NCI-H1105 (cell line): ENCODE results near the gene ADAM21.
"Not testable (repeated sequence)": the region's sequence is repeated elsewhere in the genome, so short reads cannot be mapped to it uniquely, and the experiment has no call there.

Experiments
- DNase-seq: peaks from one replicate; lab custom pipeline; 2025; lab: John Stamatoyannopoulos, UW

ADAM21 gene

GRCh38 chr14:70451874-70452273 lies at the start of gene ADAM21:
ADAM21 (plus strand) TSS chr14:70452174; CDS start chr14:70457500, 5,326 bp downstream.
- no peak for DNase-seq

- not testable (repeated sequence) for DNase-seq
These were observed 48.6 kb upstream of the ADAM21 start for GRCh38 chr14:70403335-70403734.

DNA sequence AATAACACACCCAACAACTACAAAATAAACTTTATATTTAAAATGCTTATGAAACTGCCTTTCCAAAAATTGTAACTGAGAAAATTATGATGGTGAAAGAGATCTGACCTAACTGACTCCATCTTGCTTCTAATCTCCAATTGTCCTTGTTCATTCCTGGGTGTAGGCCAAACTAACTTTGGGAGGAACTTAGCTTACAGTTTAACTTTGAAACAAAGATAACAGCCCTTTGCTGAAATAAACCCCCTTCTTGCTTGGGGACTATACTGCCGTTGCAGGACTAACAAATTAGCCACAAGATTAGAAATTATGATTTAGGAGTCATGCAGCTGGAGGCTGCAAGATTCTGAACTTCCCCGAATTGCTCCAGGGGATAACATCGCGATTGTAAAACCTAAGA lies 45.8 kb upstream of the ADAM21 start:
- DNase-seq: not testable (repeated sequence)

DNA sequence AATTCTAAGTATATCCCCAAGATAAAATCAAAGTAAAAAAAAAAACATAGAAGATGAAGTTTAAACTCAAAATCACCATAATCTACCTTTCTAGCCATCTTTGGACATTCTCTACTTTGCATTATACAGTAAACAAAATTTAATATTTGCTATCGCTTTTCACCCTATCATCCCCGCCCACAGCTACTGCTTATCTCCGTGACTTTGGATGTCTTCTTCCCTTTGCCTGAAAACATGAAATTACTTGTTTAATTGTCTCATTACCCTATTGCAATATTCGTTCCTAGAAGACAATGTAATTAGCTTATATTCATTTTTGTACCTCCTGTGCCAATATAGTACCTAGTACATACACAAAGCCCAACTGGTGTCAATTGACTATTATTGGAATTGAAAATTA lies 44.4 kb upstream of the ADAM21 start:
- no peak for DNase-seq

DNA sequence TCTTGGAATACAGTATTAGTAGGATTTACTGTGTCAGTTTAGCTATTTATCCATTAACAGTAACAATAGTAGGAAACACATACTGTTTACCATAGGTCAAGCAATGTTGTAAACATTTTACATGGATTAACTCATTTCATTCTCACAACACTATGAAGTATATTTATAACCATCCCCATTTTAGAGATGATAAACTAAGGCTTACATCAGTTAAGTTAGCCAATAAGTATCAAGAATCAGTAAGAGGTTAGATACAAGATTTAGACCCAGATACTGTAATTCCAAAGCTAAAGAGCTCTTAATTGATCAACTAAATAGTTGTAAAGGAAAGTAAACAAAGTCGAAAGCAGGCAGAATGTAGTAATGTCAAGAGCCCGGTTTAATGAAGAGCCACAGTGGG lies 36.2 kb upstream of the ADAM21 start:
- DNase-seq: no peak

- peak; percentile 15 for DNase-seq
These were observed 35.6 kb upstream of the ADAM21 start for GRCh38 chr14:70416338-70416724.

- peak; percentile 80 for DNase-seq
These were observed 35.1 kb upstream of the ADAM21 start, which contains the start of gene SYNJ2BP for GRCh38 chr14:70416725-70417349. SYNJ2BP (minus strand) TSS chr14:70417090; CDS start chr14:70416963, 127 bp downstream.

DNA sequence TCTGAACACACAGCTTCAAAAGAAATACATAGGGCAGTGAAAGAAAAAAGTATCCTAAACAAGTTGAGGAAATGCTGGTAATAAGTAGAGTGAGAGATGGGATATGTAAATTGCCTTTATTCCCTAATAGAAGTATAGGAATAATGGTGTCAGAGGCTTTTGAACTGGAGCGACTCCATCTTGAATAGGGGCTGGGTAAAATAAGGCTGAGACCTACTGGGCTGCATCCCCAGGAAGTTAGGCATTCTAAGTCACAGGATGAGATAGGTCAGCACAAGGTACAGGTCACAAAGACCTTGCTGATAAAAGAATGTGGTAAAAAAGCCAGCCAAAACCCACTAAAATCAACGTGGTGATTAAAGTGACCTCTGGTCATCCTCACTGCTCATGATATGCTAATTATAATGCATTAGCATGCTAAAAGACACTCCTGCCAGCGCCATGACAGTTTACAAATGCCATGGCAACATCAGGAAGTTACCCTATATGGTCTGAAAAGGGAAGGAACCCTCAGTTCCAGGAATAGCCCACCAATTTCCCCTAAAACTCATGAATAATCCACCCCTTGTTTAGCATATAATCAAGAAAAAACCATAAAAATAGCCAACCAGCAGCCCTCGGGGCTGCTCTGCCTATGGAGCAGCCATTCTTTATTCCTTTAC lies 32.6 kb upstream of the ADAM21 start:
- DNase-seq: not testable (repeated sequence)

- DNase-seq: no peak
These were observed 29.4 kb upstream of the ADAM21 start for GRCh38 chr14:70422538-70422937.

GRCh38 chr14:70425354-70425753 lies 26.6 kb upstream of the ADAM21 start:
- peak; percentile 10 for DNase-seq

DNA sequence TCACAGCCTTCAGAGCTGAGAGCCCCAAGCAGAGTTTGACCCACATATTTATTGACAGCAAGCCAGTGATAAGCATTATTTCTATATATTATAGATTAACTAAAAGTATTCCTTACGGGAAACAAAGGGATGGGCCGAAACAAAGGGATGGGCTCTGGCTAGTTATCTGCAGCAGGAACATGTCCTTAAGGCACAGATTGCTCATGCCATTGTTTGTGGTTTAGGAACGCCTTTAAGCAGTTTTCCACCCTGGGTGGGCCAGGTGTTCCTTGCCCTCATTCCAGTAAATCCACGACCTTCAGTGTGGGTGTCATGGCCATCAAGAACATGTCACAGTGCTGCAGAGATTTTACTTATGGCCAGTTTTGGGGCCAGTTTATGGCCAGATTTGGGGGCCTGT lies 25.4 kb upstream of the ADAM21 start:
- DNase-seq: not testable (repeated sequence)

DNA sequence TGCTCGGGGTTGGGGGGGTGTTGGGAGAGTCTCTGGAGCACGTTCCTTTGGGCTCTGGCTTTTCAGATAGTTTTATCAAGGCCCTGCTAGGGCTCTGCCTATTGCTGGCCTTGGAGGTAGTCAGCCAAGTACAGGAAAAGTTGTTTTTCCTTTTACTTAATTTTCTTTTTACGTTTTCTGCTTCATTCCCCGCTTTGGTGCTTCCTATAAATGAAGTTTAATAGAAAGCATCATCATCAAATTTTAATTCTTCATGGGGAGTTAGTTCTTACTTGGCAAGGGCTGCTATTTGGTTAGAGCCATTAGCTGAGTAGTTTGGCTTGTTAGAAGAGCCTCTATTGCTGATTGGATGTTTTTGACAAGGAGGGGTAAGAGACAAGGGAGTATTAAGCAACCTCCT lies 15.1 kb upstream of the ADAM21 start:
- DNase-seq: no peak

DNA sequence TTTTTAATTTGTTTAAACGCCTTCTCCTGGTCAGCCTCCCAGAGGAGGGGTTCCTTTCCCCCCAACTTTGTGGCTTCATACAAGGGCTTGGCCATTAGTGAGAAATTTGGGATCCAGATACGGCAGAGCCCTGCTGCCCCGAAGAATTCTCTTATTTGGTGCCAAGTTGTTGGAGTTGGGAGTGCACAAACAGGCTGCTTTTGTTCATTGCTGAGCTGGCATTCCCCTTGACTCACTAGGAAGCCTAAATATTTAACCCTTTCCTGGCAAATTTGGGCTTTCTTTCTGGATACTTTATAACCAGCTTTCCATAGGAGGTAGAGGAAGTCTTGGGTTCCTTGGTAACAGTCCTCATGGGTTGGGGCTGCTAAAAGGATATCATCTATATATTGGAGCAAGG lies 10.3 kb upstream of the ADAM21 start:
- no peak for DNase-seq

DNA sequence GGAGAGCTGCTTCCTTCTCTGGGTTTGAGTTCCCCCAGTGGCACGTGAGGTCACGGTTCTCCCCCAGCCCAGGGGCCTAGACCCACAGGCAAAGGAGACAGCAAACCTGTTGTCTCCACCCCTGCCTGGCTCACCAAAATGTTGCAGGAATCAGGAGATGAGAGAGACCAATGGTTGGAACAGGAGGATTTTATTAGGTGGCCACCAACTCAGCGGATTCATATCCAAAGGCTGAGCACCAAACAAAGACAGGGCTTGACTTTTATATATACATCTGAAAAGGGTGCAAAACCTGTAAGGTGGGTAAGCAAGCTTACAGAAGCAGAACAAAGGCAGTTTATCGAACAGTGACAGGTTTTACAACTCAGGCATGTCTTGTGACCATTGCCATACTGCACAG lies 9.2 kb upstream of the ADAM21 start:
- no peak for DNase-seq

GRCh38 chr14:70448633-70449340 lies 3.2 kb upstream of the ADAM21 start:
- DNase-seq: no peak

DNA sequence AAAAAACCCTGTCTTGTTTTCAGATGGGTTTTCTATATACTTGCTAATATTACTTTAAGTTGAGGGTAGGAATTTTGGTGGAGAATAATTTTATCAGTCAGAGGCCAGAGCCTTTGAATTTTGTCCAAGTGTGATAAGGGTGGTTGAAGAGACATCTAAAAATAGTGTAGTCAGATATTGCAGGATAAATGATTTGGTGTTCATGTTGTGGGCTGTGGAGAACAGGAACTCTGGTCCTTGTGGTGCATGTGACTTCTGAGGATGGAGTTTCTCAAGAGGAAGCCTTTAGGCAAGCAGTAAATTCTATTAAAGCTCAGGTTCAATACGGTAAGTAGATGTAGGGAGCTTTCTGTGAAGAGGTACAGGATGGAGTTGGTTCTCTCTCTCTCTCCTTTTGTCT lies 2.8 kb downstream of the ADAM21 start:
- no peak for DNase-seq

- no peak for DNase-seq
These were observed 16.8 kb downstream of the ADAM21 start for GRCh38 chr14:70468731-70469130.

DNA sequence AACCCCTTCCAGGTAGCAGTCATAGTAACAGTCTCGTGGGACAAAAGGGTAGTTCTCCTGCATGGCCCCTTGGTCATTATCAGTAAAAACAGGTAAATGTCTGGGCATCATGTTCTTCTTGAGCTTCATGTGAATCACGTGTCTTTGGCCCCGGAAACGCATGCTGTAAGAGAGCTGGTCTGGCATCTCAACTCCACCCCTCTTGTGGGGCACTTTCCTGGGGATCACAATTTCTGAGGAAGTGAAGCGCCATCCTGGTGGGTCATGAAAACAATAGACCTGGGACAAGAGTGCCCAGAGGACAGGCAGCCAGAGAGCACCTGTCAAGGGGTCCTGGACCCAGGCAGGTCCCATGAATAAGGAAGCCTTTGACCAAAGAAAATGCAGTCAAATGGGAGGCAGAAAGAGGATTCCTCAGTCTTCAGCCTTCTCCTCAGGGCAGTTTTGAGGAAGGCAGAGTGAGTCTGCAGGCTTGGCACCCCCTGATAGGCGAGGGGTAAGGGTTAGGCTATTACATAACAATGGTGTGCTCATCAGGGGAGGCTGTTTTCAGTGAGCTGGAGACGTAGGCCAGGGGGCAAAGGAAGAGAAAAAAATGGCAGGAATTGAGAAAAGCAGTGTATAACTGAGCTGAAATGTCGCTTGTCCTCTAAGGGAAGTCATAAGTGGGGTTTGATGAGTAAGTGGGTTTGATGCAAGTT lies 19.0 kb downstream of the ADAM21 start:
- not testable (repeated sequence) for DNase-seq

GRCh38 chr14:70472253-70473159 lies 20.5 kb downstream of the ADAM21 start:
- no peak for DNase-seq

DNA sequence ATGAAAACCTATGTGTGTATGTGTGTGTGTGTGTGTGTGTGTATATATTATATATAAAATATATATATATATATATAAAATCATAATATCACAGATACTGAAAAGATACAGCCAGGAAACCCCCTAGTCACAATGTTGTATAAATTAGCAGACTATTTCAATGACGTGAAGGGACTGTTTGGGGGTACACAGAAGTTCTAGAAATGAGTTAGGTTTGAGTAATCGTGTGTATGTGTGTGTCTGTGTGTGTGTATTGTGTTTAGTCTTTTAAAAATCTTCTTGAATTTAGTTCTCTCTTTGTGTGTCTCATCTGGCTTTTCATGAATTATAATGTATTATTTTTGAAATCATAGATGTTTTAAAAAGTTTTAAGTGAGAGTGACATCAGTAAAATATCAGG lies 21.9 kb downstream of the ADAM21 start:
- DNase-seq: no peak

GRCh38 chr14:70475459-70475858 lies 23.5 kb downstream of the ADAM21 start:
- not testable (repeated sequence) for DNase-seq
